Trophoblast cell (in vitro differentiated cells and primary cell): ENCODE results near the gene NR1D2.

Experiments used
- DNase-seq, 2 donors: peaks; one replicate each; pipeline ENCODE4 v3.0.0-alpha.2; 2016
- H2AFZ ChIP-seq: 2 replicates; pipeline ENCODE4 v1.6.1; 2013; ENCODE audit warnings: low read length, moderate library complexity, mild to moderate bottlenecking; ENCODE audit not compliant: insufficient read depth, poor library complexity
- H2AK5ac ChIP-seq: 2 replicates; pipeline ENCODE4 v1.6.1; 2013; ENCODE audit warnings: mild to moderate bottlenecking, low read length
- H2BK120ac ChIP-seq: 2 replicates; pipeline ENCODE4 v1.6.1; 2013; ENCODE audit warnings: low read length, mild to moderate bottlenecking, moderate library complexity; ENCODE audit not compliant: insufficient read depth, poor library complexity
- H2BK12ac ChIP-seq: 2 replicates; pipeline ENCODE4 v1.6.1; 2013; ENCODE audit warnings: mild to moderate bottlenecking, low read length, moderate library complexity
- H2BK5ac ChIP-seq: 2 replicates; pipeline ENCODE4 v1.6.1; 2013; ENCODE audit warnings: low read length, low read depth, moderate library complexity, mild to moderate bottlenecking; ENCODE audit not compliant: poor library complexity
- H3K14ac ChIP-seq: 2 replicates; pipeline ENCODE4 v1.6.1; 2013; ENCODE audit warnings: mild to moderate bottlenecking, low read length
- H3K18ac ChIP-seq: 2 replicates; pipeline ENCODE4 v1.6.1; 2013; ENCODE audit warnings: mild to moderate bottlenecking, low read length
- H3K23ac ChIP-seq: 2 replicates; pipeline ENCODE4 v1.6.1; 2013; ENCODE audit warnings: low read length
- H3K27ac ChIP-seq: 2 replicates; pipeline ENCODE4 v1.5.1; 2013; ENCODE audit warnings: low read depth, mild to moderate bottlenecking, inconsistent platforms, low read length, moderate library complexity
- H3K27me3 ChIP-seq: 2 replicates; pipeline ENCODE4 v1.6.1; 2013; ENCODE audit warnings: inconsistent platforms, mild to moderate bottlenecking, low read length, moderate library complexity; ENCODE audit not compliant: insufficient read depth
- H3K36me3 ChIP-seq, 2 experiments: 1 replicate in 1 of 2; 2 replicates in 1 of 2; pipeline ENCODE4 v1.6.1; 2013; ENCODE audit warnings: low read length in 2 of 2, mild to moderate bottlenecking in 2 of 2, moderate library complexity in 1 of 2; ENCODE audit not compliant: insufficient read depth in 2 of 2, control insufficient read depth in 1 of 2
- H3K4ac ChIP-seq: 2 replicates; pipeline ENCODE4 v1.6.1; 2013; ENCODE audit warnings: low read depth, mild to moderate bottlenecking, low read length, moderate library complexity
- H3K4me1 ChIP-seq, 2 experiments: 1 replicate in 1 of 2; 2 replicates in 1 of 2; pipeline ENCODE4 v1.6.1; 2013; ENCODE audit warnings: low read length in 2 of 2, mild to moderate bottlenecking in 2 of 2, moderate library complexity in 1 of 2; ENCODE audit not compliant: insufficient read depth in 2 of 2, control insufficient read depth in 1 of 2
- H3K4me2 ChIP-seq: 2 replicates; pipeline ENCODE4 v1.6.1; 2013; ENCODE audit warnings: inconsistent platforms, mild to moderate bottlenecking, low read length, moderate library complexity
- H3K4me3 ChIP-seq: 2 replicates; pipeline ENCODE4 v1.5.1; 2013; ENCODE audit warnings: mild to moderate bottlenecking, low read depth, low read length, inconsistent platforms
- H3K79me1 ChIP-seq: one replicate; pipeline ENCODE4 v1.6.1; 2013; ENCODE audit warnings: low read length
- H3K79me2 ChIP-seq: 2 replicates; pipeline ENCODE4 v1.6.1; 2013; ENCODE audit warnings: low read length, mild to moderate bottlenecking; ENCODE audit not compliant: control insufficient read depth, insufficient read depth, poor library complexity
- H3K9ac ChIP-seq: 2 replicates; pipeline ENCODE4 v1.6.1; 2013; ENCODE audit warnings: mild to moderate bottlenecking, low read length
- H3K9me3 ChIP-seq: 2 replicates; pipeline ENCODE4 v1.6.1; 2013; ENCODE audit warnings: low read depth, mild to moderate bottlenecking, control low read depth, inconsistent platforms, low read length; ENCODE audit not compliant: insufficient read depth
- H4K12ac ChIP-seq: 2 replicates; pipeline ENCODE4 v1.6.1; 2013; ENCODE audit warnings: low read depth, mild to moderate bottlenecking, low read length, moderate library complexity
- H4K8ac ChIP-seq: 2 replicates; pipeline ENCODE4 v1.6.1; 2013; ENCODE audit warnings: low read depth, mild to moderate bottlenecking, low read length, moderate library complexity
- H4K91ac ChIP-seq: one replicate; pipeline ENCODE4 v1.6.1; 2013; ENCODE audit warnings: low read depth, mild to moderate bottlenecking, low read length, moderate library complexity
- WGBS: extraction: QIAGEN DNeasy Blood & Tissue Kit; methylation state at CpG from one replicate; pipeline ENCODE4 v1.1.7; 2013; ENCODE audit warnings: missing lambda C conversion rate; ENCODE audit not compliant: insufficient read length, insufficient coverage; ENCODE audit errors: extremely low coverage; 5-methylcytosine and 5-hydroxymethylcytosine counted together

Gene NR1D2

DNA sequence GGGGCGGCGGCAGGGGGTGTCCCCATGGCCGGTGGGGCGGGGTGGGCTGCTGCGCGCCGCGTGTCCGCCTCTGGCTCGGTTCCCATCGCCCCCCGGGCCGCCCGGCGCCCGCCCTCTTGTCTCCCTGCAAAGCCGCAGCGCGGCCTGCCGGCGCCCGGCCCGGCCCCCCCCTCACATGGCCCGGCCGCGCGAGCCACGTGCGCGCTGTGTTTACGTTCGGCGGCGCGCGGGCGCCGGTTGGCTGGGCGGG is 502 bp downstream of the NR1D2 start:
- Histone ChIP-seq H2BK12ac (no peak overlapping the region), H4K91ac (peak overlapping the region; percentile 90), H3K27ac (peak overlapping the region; percentile 93), H4K8ac (no peak overlapping the region), H3K79me2 (peaks cover 6% of the 10 kb centered on the region), H3K27me3 (no peaks in the 10 kb centered on the region), H2AFZ (no peak overlapping the region), H3K36me3 (no peaks in the 10 kb centered on the region), H3K4me1 (peaks cover 3 to 5% of the 10 kb centered on the region in 2 experiments), H3K4me2 (peak overlapping the region; percentile 74), H2BK5ac (no peak overlapping the region), H3K9ac (peak overlapping the region; percentile 77), H2AK5ac (no peak overlapping the region), H4K12ac (no peak overlapping the region), H3K79me1 (peaks cover 11% of the 10 kb centered on the region), H2BK120ac (no peak overlapping the region), H3K4ac (no peak overlapping the region), H3K14ac (no peak overlapping the region), H3K23ac (no peak overlapping the region), H3K4me3 (peak overlapping the region; percentile 82), H3K9me3 (no peaks in the 10 kb centered on the region), H3K18ac (no peak overlapping the region)
- no CpG with 5 or more reads among the region's 39 CpGs for WGBS
- no peak for DNase-seq

DNA sequence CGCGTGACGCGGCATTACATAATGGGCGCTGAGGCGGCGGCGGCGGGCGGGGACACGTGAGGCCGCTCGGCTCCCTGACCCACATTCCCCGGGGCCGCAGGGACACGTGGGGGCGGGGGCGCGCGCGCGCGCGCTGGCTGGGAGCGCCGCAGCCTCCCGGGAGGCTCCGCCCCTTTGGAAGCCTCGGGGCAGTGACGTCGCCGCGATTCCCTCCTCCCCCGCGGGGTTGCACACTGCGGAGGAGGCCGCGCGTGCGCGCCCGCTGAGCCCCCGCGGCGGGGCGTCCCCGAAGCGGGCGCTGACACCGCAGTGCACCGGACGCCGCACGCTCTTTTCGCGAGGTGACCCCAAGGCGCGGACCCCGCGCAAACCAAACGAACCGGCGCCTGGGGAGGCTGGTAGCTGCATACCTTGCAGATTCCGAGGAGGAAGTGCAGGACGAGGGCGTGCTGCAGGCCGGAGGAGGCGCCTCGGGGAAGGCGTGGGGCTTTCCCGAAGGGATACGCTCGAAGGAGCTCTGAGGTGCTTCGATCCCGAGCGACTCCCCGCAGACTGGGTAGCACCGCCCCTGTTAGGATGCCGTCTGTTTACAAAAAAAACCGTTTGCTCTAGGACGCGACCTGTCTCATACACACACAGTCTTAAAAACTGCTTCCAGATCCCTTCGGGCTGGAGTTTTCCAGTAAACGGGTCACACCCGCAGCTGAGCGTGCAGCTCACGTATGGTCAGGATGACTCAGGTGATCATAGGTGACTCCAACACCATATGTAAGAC is 1.0 kb downstream of the NR1D2 start:
- Histone ChIP-seq H3K79me1 (peaks cover 11% of the 10 kb centered on the region), H2BK12ac (peak overlapping the region; percentile 77), H3K4me2 (peak overlapping the region; percentile 67), H4K8ac (peak overlapping the region; percentile 76), H3K79me2 (peaks cover 6% of the 10 kb centered on the region), H3K27ac (peak overlapping the region; percentile 77), H3K18ac (peak overlapping the region; percentile 93), H4K91ac (peak overlapping the region; percentile 76), H3K14ac (peak overlapping the region; percentile 74), H3K23ac (no peak overlapping the region), H3K4ac (peak overlapping the region; percentile 47), H2AFZ (peak overlapping the region; percentile 79), H3K27me3 (no peaks in the 10 kb centered on the region), H3K4me1 (peaks cover 3 to 5% of the 10 kb centered on the region in 2 experiments), H2AK5ac (no peak overlapping the region), H3K4me3 (peak overlapping the region; percentile 83), H4K12ac (peak overlapping the region; percentile 37), H2BK5ac (peak overlapping the region; percentile 86), H2BK120ac (peak overlapping the region; percentile 75), H3K36me3 (no peaks in the 10 kb centered on the region), H3K9ac (peak overlapping the region; percentile 25), H3K9me3 (no peaks in the 10 kb centered on the region)
- peak; percentile 97 to 99 for DNase-seq
- WGBS: no CpG with 5 or more reads among the region's 87 CpGs

DNA sequence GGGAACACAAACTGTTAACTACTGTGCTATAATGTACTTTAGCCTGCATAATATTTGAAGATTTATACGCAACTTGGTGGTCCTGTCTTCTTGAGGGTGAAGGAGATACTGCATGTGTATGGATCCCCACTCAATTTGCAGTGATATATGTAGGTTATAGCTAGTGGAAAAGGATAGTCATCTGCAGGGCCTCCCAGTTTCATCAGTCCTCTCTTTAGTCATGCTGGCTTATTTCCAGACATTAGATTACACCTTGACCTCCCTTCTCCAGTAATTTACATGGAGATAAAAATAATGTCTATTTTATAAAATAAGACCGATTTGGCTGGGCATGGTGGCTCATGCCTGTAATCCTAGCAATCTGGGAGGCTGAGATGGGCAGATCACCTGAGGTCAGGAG is 3.7 kb downstream of the NR1D2 start:
- no peak overlapping the region for H3K14ac ChIP-seq
- H3K27me3 ChIP-seq: no peaks in the 10 kb centered on the region
- no peak for DNase-seq
- H2BK5ac ChIP-seq: no peak overlapping the region
- no peak overlapping the region for H3K23ac ChIP-seq
- H3K79me2 ChIP-seq: peaks cover 6% of the 10 kb centered on the region
- H3K4me3 ChIP-seq: no peak overlapping the region
- peaks cover 11% of the 10 kb centered on the region for H3K79me1 ChIP-seq
- no peak overlapping the region for H3K18ac ChIP-seq
- H2AK5ac ChIP-seq: no peak overlapping the region
- no peak overlapping the region for H4K12ac ChIP-seq
- no peak overlapping the region for H2BK120ac ChIP-seq
- H2BK12ac ChIP-seq: no peak overlapping the region
- no CpG with 5 or more reads among the region's 2 CpGs for WGBS
- peak overlapping the region; percentile 78 for H3K4ac ChIP-seq
- no peak overlapping the region for H3K4me2 ChIP-seq
- H3K27ac ChIP-seq: no peak overlapping the region
- no peak overlapping the region for H4K8ac ChIP-seq
- H3K9ac ChIP-seq: no peak overlapping the region
- H3K9me3 ChIP-seq: no peaks in the 10 kb centered on the region
- no peak overlapping the region for H2AFZ ChIP-seq
- no peaks in the 10 kb centered on the region for H3K36me3 ChIP-seq
- no peak overlapping the region for H4K91ac ChIP-seq
- H3K4me1 ChIP-seq: peaks cover 3 to 5% of the 10 kb centered on the region in 2 experiments

DNA sequence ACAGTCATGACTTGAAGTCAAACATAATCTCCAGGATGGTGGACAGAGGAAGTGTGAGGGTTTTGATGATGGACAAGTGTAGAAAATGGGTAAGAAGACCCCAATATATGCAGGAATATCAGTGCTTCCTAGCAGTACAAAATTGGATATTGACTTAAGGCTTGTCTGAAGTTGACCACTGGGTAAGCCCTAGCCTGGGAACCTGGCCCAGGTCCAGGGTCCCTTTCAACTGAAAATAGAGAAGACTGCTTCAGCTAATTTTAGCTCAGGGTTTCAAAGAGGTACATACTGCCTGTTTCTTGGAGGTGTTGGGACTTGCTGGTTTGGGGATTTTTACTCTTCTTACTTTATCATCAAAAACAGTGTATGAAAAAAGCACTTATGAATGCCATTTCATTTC is 4.7 kb downstream of the NR1D2 start:
- Histone ChIP-seq H2AFZ (no peak overlapping the region), H3K9me3 (no peaks in the 10 kb centered on the region), H2AK5ac (no peak overlapping the region), H3K4me2 (no peak overlapping the region), H2BK12ac (no peak overlapping the region), H3K9ac (no peak overlapping the region), H3K79me2 (peaks cover 5% of the 10 kb centered on the region), H3K36me3 (no peaks in the 10 kb centered on the region), H3K4ac (peak overlapping the region; percentile 37), H2BK5ac (no peak overlapping the region), H3K23ac (no peak overlapping the region), H4K8ac (no peak overlapping the region), H3K27ac (no peak overlapping the region), H3K27me3 (no peaks in the 10 kb centered on the region), H3K14ac (no peak overlapping the region), H3K4me3 (no peak overlapping the region), H2BK120ac (no peak overlapping the region), H3K18ac (no peak overlapping the region), H3K4me1 (peaks cover 3 to 5% of the 10 kb centered on the region in 2 experiments), H3K79me1 (peaks cover 10% of the 10 kb centered on the region), H4K91ac (no peak overlapping the region), H4K12ac (no peak overlapping the region)
- DNase-seq: no peak
